Activated T-helper 1 cell treated with Interleukin-2 at 50 U/mL for 16 hours (primary cell): ENCODE data around the gene ABHD17C.
A peak's percentile ranks its signal among the peaks of the same experiment; 100 is the strongest.

ENCODE experiments used
- DNase-seq: peaks from one replicate; pipeline ENCODE4 v3.0.0-alpha.2; 2020; ENCODE audit warnings: low read depth

The ABHD17C gene

GRCh38 chr15:80766275-80766674 is 71.2 kb downstream of the ABHD17C start:
- no peak for DNase-seq

DNA sequence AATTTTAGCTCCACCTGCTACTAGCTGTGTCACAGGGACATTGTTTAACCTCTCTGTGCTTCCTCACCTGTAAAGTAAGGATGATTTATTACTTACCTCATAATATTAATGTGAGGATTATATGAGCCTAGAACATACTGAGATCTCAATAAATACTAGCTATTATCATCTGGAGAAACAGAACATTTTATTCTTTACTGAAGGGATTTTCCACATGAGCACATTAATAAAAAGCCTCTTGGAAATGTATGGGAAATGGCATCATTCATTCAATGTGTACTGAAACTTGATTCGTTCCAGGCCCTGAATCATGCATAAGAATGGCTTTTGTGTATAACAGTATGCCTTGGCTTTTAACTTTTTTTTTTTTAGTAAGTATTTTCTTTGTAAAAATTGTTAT is 73.0 kb downstream of the ABHD17C start:
- no peak for DNase-seq

GRCh38 chr15:80769153-80769828 is 74.2 kb downstream of the ABHD17C start:
- DNase-seq: no peak

DNA sequence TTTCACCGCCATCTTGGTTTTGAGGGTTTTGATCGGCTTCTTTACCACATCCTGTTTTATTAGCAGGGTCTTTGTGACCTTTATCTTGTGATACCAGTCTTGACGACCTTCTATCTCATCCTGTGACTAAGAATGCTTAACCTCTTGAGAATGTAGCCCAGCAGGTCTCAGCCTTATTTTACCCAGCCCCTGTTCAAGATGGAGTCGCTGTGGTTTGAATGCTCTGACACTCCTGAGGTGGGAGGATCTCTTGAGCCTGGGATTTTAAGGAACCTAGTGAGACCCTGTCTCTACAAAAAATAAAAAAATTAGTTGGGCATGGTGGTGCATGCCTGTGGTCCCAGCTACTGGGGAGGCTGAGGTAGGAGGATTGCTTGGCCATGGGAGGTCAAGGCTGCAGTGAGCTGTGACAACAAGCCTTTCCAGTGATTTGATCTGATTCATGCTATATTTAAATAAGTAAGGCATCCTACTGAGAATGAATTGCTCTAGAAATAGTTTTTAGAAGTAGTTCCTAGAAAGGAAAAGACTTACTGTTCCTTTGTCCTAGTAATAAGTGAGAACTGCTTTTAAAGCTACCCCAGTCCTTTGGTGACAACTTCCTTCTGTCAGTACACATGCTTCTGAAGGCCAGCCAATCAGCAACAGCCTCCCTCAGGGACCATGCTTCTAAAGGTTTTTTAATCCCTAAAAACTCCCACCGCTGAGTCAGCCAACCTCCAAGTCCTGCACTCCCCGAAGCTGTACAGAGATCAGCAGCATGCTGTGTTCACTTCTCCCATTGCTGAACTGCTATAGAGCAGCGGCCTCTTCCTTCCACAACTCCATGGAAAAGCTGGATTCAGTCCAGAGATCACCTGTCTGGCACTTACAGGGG is 75.0 kb downstream of the ABHD17C start:
- no peak for DNase-seq

- no peak for DNase-seq
These were observed 78.0 kb downstream of the ABHD17C start for GRCh38 chr15:80773122-80773551.

DNA sequence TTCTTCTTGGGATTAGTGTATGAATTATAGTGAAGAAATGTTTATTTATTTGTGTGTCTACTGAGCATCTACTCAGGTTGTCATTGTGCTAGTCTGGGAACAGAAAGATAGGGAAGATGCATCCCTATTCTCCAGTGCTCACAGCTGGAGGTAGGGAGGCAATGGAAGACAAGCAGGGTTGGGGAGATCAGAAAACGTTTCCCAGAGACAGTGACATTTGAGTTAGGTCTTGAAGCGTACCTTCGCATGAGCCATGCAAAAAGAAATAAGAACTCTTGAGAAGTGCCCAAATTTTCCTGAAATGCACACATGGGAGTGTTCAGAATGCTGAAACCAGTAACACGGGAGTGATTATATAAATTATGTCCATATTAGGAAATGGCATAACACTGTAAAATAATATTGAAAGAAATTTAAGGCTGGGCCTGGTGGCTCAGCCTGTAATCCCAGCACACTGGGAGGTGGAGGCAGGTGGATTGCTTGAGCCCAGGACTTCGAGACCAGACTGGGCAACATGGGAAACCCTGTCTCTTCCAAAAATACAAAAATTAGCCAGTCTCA is 78.8 kb downstream of the ABHD17C start:
- no peak for DNase-seq

GRCh38 chr15:80774486-80774885 is 79.4 kb downstream of the ABHD17C start:
- no peak for DNase-seq

DNA sequence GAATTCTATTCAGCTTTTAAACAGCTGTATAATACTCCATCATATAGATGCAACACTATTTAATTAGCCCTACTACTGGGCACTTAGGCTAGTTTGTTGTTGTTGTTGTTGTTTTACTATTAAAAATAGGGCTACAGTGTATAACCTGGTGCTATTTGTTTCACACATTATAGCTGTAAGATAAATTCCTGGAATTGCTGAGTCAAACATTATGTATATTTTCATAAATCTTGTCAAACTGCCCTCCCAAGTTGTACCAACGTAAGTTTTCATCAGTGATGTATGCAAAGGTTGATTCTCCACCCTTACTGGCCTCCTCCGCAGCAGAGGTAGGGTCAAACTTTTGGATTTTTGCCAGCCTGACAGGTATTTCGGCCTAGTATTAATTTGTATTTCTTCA is 80.2 kb downstream of the ABHD17C start:
- DNase-seq: no peak

GRCh38 chr15:80776420-80777045 is 81.4 kb downstream of the ABHD17C start:
- DNase-seq: peak; percentile 15

- no peak for DNase-seq
These were observed 82.0 kb downstream of the ABHD17C start for GRCh38 chr15:80777137-80777536.

GRCh38 chr15:80777826-80778620 is 82.9 kb downstream of the ABHD17C start:
- no peak for DNase-seq

GRCh38 chr15:80778621-80778963 is 83.5 kb downstream of the ABHD17C start:
- DNase-seq: no peak

GRCh38 chr15:80778964-80779657 is 84.0 kb downstream of the ABHD17C start, which contains the start of gene CEMIP:
TSS of gene CEMIP (plus strand) at chr15:80779370. CDS start at chr15:80873880, 94,510 bp downstream.
- no peak for DNase-seq

- DNase-seq: no peak
These were observed 84.7 kb downstream of the ABHD17C start for GRCh38 chr15:80779658-80780415.

- no peak for DNase-seq
These were observed 85.5 kb downstream of the ABHD17C start for GRCh38 chr15:80780416-80781221.

GRCh38 chr15:80783260-80783659 is 88.2 kb downstream of the ABHD17C start:
- DNase-seq: no peak

GRCh38 chr15:80785335-80785734 is 90.2 kb downstream of the ABHD17C start:
- no peak for DNase-seq

DNA sequence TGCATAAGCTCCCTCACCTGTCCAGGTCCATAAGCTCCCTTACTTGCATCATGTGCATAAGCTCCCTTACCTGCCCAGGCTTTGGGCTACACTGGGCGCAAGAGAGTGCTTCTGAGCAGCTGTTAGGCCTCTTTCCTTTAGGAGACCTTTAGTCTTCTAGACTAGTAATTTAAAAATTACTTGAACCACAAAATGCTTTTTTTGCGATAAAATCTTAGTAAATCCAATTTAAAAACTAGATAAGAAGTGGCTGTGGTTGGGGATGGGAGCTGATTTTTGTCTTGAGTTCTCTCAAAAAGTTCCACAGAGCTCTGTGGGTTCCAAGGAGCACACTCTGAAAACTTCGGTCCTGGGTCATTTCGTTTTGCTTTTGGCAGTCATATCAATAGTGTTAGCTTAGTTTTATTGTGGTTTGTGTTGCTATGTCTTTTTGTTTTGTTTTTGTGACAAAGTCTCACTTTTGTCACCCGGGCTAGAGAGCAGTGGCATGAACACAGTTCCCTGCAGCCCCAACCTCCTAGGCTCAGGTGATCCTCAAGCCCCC is 90.8 kb downstream of the ABHD17C start:
- DNase-seq: no peak

DNA sequence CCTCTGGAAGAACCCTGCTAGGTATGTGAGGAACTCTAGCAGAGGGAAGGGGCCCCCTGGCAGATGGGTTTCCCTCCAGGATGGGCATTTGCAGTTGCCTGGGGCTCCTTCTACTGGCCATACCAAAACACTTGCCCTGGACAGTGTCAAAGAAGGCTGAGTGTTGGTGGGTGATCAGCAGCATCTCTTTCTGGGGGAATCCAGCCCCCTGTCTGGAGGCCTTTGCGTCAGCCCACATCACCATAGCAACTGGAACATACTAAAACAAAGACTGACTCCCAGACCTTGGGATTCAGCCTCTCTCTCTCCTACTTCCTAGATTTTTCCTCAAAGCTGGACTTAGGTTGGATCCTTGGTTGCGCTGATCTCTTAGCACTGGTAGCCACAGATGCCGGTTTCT is 92.2 kb downstream of the ABHD17C start:
- DNase-seq: no peak
